Activated naive CD4-positive, alpha-beta T cell (primary cell): Measurements from ENCODE around the gene UNC79.

Source experiments
- DNase-seq, 4 experiments: peaks; one replicate each; lab custom pipeline; 2025; lab: John Stamatoyannopoulos, UW

Gene UNC79

GRCh38 chr14:93548102-93548843 lies 117.5 kb downstream of the UNC79 start:
- DNase-seq: no peak

GRCh38 chr14:93549595-93549994 lies 118.9 kb downstream of the UNC79 start:
- DNase-seq: no peak

- DNase-seq: no peak
Measured at GRCh38 chr14:93564918-93565317, 134.2 kb downstream of the UNC79 start.

GRCh38 chr14:93566065-93566693 lies 135.4 kb downstream of the UNC79 start:
- DNase-seq: no peak

- no peak for DNase-seq
Measured at GRCh38 chr14:93571275-93571674, 140.5 kb downstream of the UNC79 start.

- no peak for DNase-seq
Measured at GRCh38 chr14:93579178-93579577, 148.4 kb downstream of the UNC79 start.

- DNase-seq: no peak
Measured at GRCh38 chr14:93582516-93582915, 151.8 kb downstream of the UNC79 start.

- no peak for DNase-seq
Measured at GRCh38 chr14:93587330-93587729, 156.6 kb downstream of the UNC79 start.

- no peak for DNase-seq
Measured at GRCh38 chr14:93591506-93591905, 160.8 kb downstream of the UNC79 start.

GRCh38 chr14:93592786-93593185 lies 162.0 kb downstream of the UNC79 start:
- DNase-seq: no peak

GRCh38 chr14:93606091-93606490 lies 175.4 kb downstream of the UNC79 start:
- DNase-seq: no peak

- DNase-seq: no peak
Measured at GRCh38 chr14:93619176-93619793, 188.5 kb downstream of the UNC79 start.

GRCh38 chr14:93628048-93628447 lies 197.3 kb downstream of the UNC79 start:
- DNase-seq: no peak

- no peak for DNase-seq
Measured at GRCh38 chr14:93629643-93630042, 198.9 kb downstream of the UNC79 start.

- DNase-seq: no peak
Measured at GRCh38 chr14:93638790-93639189, 208.1 kb downstream of the UNC79 start.

GRCh38 chr14:93643127-93643526 lies 212.4 kb downstream of the UNC79 start:
- DNase-seq: no peak

GRCh38 chr14:93643676-93644075 lies 212.9 kb downstream of the UNC79 start:
- no peak for DNase-seq

- DNase-seq: no peak
Measured at GRCh38 chr14:93645200-93645599, 214.5 kb downstream of the UNC79 start.

GRCh38 chr14:93648440-93649168 lies 217.9 kb downstream of the UNC79 start:
- no peak for DNase-seq

GRCh38 chr14:93654599-93654998 lies 223.9 kb downstream of the UNC79 start:
- no peak for DNase-seq

GRCh38 chr14:93655078-93655750 lies 224.5 kb downstream of the UNC79 start:
- no peak for DNase-seq

- no peak for DNase-seq
Measured at GRCh38 chr14:93657875-93658274, 227.1 kb downstream of the UNC79 start.
